Tibial nerve (tissue), 4 donors: ENCODE data around the gene GRXCR1.

Experiments
- EP300 ChIP-seq, 2 donors: sonication (generic); formaldehyde crosslinking; IDR thresholded peaks; one replicate each; pipeline ENCODE4 v1.6.1; 2017; ENCODE audit warnings: antibody characterized with exemption in 2 of 2, mild to moderate bottlenecking in 1 of 2
- POLR2A ChIP-seq, 2 donors: fragments of 450-650 bp; IDR thresholded peaks; one replicate each; pipeline ENCODE4 v1.6.1; 2017; ENCODE audit warnings: antibody characterized with exemption in 2 of 2, mild to moderate bottlenecking in 2 of 2, moderate library complexity in 2 of 2
- TF ChIP-seq, protein P1 (sequence below), 5 experiments: fragments of 200-600 bp in 3 of 5; fragments of 450-650 bp in 2 of 5; sonication (generic) in 3 of 5; IDR thresholded peaks; one replicate each; pipeline ENCODE4 v1.5.1; 2016 to 2019; ENCODE audit warnings: antibody characterized with exemption in 5 of 5, mild to moderate bottlenecking in 3 of 5, moderate library complexity in 2 of 5

DNA sequence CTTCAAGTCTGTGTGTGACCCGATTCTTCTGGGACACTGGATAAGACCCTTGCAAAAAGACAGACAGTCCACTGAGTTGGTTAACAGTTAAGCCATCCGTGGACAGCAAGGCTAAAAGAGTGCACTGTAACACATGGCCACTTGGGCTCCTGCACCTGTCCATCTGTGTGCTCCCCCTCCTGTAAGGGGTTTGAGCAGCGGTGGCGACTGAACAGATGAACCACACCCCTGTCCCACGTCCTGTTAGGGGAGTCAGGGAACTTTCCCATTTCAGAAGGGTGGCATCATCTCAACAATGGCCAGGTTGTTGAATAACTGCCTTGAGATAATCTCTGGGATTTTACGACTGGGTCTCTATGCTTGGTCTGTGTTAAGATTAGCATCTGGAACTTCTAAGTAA is 178.6 kb downstream of the GRXCR1 start:
- TF ChIP-seq, protein P1, sequence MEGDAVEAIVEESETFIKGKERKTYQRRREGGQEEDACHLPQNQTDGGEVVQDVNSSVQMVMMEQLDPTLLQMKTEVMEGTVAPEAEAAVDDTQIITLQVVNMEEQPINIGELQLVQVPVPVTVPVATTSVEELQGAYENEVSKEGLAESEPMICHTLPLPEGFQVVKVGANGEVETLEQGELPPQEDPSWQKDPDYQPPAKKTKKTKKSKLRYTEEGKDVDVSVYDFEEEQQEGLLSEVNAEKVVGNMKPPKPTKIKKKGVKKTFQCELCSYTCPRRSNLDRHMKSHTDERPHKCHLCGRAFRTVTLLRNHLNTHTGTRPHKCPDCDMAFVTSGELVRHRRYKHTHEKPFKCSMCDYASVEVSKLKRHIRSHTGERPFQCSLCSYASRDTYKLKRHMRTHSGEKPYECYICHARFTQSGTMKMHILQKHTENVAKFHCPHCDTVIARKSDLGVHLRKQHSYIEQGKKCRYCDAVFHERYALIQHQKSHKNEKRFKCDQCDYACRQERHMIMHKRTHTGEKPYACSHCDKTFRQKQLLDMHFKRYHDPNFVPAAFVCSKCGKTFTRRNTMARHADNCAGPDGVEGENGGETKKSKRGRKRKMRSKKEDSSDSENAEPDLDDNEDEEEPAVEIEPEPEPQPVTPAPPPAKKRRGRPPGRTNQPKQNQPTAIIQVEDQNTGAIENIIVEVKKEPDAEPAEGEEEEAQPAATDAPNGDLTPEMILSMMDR (IDR thresholded peaks at IDR 0.05): no peak
- TF ChIP-seq POLR2A (IDR thresholded peaks at IDR 0.05): no peak
- TF ChIP-seq EP300 (IDR thresholded peaks at IDR 0.05): no peak
